ENCODE measurements around the gene CALM1.
A peak's percentile ranks its signal among the peaks of the same experiment; 100 is the strongest.

CALM1 gene

DNA sequence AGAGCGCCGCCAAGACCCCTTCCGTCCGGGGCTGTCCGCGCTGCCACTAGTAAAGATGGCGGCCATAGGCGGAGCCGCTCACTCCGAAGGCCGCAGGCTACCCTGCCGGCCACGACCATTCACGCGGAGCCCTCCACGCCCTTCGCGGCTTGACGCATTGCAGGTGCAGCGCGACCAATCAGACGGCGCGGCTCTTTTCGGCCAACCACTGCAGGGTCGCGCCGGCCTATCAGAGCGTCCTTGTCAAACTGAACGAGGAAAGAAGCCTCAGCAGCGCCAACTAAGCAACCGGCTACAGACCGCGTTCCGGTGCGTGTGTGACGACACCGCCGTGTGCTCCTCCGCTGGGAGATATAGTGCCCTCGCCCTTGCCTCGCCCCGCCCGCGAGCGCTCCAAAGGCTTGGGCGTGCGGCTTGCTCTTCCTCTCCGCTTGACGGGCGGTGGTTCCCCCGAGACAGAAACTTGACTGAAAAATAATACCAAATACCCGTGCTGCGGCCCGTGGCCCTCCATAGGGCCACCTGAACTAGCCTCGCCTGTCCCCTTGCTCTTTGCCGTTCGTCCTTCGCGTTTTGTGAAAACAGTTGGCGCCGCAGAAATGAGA is 13.6 kb upstream of the CALM1 start:
- TF ChIP-seq CTCF (IDR thresholded peaks at IDR 0.05; ENCODE audit: insufficient read depth, low read depth, low read length, missing control alignments) = no peak
- peak; percentile 99 for DNase-seq (ENCODE audit: low read depth)
- peak overlapping the region; percentile 88 for H3K4me3 ChIP-seq (ENCODE audit: low read length)

DNA sequence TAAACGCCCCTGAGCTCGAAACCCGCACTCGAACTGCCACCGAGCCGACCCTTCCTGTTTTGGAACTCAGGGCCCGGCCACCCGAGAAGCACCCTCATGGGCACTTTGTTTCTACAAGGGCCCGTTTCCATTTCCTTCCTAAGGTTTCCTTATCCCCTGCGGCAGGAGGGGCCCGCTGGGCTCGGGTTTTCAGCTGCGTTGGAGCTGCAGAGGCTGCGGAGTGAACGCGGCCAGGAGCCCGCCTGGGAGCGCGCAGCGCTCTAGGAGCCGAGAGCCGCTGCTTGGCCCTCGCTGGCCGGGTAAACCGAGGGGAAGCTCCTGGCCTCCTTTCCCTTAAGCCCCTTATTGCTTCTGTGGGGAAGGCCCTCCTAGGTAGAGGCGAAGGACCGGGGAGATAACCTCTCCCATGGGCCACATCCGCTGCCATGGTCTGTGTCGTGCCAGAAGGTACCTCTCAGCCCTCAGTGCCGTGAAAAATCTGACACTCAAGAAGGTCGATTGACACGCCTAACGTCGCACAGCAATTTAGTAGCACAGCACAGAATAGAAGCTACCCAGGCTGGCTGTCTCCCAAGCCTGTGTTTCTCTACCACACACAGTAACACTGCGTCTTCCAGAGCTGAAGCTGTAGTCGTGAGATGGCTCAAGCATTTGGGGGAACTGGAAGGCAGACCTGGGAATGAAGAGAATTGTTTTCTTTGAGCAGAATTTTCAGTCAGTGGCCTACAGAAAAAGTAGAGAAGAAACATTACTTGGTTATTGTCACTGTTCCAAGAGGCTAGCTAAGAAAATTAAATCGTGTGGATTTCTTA is 12.9 kb upstream of the CALM1 start:
- TF ChIP-seq CTCF (IDR thresholded peaks at IDR 0.05; ENCODE audit: insufficient read depth, low read depth, low read length, missing control alignments) = no peak
- peak overlapping the region; percentile 88 for H3K4me3 ChIP-seq (ENCODE audit: low read length)

DNA sequence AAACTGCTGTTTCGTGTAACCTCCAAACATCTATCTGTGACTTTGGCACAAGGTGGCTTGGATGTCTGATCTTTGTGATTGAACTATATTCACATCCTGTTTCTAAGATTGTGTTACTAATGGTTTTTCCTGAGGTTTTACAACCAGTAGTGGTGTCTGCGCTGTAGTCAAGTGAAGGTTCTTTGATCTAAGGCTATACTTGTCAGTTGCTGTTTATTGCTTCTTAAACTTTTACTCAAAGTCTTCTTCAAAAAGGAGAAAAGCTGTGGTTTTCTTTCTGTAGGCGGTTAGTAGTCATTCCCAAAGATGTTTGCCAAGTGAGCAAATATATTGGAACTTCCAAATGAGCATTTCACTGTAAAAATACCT is 12.3 kb upstream of the CALM1 start:
- DNase-seq (ENCODE audit: low read depth) = no peak
- H3K4me3 ChIP-seq (ENCODE audit: low read length) = no peak overlapping the region
- no peak for TF ChIP-seq CTCF (IDR thresholded peaks at IDR 0.05; ENCODE audit: insufficient read depth, low read depth, low read length, missing control alignments)

More for the DNA sequence above, 12.9 kb upstream of the CALM1 start:
- DNase-seq (ENCODE audit: low read depth) = peak; percentile 37

GRCh38 chr14:90386321-90386720 is 10.5 kb upstream of the CALM1 start:
- DNase-seq (ENCODE audit: low read depth) = no peak
- no peak overlapping the region for H3K4me3 ChIP-seq (ENCODE audit: low read length)
- no peak for TF ChIP-seq CTCF (IDR thresholded peaks at IDR 0.05; ENCODE audit: insufficient read depth, low read depth, low read length, missing control alignments)

GRCh38 chr14:90387206-90387760 is 9.5 kb upstream of the CALM1 start:
- no peak for DNase-seq (ENCODE audit: low read depth)
- H3K4me3 ChIP-seq (ENCODE audit: low read length) = no peak overlapping the region
- no peak for TF ChIP-seq CTCF (IDR thresholded peaks at IDR 0.05; ENCODE audit: insufficient read depth, low read depth, low read length, missing control alignments)

GRCh38 chr14:90388437-90388836 is 8.4 kb upstream of the CALM1 start:
- peak; percentile 90 for DNase-seq (ENCODE audit: low read depth)
- H3K4me3 ChIP-seq (ENCODE audit: low read length) = no peak overlapping the region
- TF ChIP-seq CTCF (IDR thresholded peaks at IDR 0.05; ENCODE audit: insufficient read depth, low read depth, low read length, missing control alignments) = no peak
